Measurements from ENCODE around the gene RAPGEF1.

- TF ChIP-seq CTCF (IDR thresholded peaks at IDR 0.05) (no peak), EZH2 (IDR thresholded peaks at IDR 0.05) (no peak)
Observed at GRCh38 chr9:131668439-131669268, 71.2 kb downstream of the RAPGEF1 start.
